ENCODE measurements around the gene SMG1.
"Not testable (repeated sequence)": the region's sequence is repeated elsewhere in the genome, so short reads cannot be mapped to it uniquely, and the experiment has no call there.

Gene SMG1

DNA sequence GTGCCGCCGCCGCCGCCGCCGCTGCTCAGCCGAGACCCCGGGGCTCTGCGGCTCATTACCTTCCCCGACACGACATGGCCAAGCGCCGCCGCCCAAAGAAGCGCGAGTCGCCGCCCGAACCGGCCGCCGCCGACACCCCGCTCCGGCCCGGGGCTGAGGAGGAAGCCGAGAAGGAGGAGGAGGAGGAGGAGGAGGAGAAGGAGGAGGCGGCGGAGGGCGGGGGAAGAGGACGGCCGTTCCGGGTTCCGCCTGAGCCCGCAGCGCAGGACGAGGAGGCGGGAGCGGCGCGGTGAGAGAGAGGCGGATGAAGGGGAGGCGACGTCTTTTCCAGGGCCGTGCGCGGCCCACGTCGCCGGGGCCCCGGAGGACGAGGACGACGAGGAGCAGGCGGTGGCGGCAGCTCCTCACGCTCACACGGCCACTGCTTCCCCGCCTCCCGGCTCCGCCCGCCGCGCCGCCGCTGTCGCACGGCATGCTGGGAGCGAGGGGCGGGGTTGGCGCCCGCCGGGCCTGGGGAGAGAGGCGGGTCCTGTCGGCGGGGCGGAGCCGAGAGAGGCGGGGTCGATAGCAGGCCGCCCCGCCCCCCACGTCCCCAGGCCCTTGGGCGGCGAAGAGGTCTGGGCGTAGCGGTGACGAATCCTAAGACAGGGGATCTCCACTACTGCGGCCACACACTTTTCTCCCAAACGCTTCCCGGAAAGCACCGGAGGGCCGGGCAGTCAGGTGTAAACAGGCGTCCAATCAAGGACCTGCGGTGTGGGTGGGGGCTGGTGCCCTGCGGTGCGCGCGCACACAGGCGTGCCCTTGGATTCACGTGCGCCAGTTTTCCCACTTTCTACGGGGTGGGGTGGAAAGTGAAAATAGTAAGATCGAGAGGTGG, at the start of gene SMG1:
Gene SMG1 (minus strand): TSS at position 423 of the 880 bp plus-strand sequence. CDS start 367 bp downstream, at position 56.
- DNase-seq = peak; percentile 96

DNA sequence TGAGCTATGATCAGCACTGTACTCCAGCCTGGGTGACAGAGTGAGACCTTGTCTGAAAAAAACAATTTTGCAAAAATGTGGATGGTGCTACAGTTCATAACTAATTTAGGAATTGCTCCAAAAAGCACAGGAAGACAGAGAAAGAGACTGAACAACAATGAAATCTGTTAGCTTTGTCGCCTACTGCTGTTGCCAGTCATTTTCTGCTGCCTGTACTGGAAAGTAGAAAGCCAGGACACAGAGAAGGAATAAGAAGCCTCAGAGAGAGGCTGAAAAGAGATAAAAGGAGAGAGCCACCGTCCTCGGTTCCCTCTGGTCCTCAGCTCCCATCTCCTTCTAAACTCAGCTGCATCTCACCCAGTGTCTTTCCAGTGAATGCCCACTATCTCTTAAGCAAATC, 48.9 kb upstream of the SMG1 start:
- no peak for DNase-seq

DNA sequence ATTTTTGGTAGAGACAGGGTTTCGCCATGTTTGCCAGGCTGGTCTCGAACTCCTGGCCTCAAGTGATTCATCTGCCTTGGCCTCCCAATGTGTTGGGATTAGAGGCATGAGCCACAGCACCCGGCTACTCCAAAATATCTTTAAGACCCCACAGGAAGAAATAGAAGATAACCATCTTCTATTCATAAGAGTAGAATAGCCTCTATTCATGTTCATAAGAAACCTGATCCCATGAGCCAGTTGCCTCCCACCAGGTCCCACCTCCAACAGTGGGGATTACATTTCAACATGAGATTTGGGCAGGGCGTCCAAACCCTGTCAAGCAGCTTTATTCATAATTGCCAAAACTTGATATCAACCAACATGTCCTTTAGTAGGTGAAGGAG, 43.6 kb upstream of the SMG1 start:
- DNase-seq = no peak

DNA sequence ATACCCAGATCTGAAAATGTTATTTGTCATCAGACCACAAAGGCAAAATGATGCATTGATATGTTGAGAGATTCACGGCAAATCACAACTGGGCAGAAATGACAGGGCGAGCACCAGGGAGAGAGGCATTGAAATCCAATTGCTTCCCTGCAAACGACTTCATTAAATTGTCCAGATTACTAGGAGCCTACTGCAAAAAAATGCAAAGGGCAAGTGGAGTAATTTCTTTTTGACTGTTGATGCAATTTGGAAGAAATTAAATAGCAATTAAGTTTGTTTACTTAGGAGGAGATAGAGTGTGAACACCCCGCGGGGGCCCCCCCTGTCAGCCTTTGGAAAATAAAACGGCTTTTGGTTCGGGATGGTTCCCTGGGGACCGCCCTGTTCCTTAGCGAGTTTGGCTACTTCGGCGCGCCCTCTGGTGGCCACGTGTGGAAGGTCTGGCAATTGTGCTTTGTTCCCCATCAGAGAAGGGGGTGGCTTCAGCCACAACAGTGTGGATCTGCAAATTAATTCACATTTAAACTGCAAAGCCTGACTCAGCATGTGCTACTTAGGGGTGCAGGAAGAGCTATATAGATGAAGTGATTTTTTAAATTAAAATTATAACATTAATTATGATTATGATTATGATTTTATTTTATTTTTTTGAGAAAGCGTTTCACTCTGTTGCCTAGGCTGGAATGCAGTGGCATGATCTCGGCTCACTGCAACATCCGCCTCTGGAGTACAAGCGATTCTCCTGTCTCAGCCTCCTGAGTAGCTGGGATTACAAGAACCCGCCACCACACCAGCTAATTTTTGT, 43.0 kb upstream of the SMG1 start:
- DNase-seq = peak; percentile 89

DNA sequence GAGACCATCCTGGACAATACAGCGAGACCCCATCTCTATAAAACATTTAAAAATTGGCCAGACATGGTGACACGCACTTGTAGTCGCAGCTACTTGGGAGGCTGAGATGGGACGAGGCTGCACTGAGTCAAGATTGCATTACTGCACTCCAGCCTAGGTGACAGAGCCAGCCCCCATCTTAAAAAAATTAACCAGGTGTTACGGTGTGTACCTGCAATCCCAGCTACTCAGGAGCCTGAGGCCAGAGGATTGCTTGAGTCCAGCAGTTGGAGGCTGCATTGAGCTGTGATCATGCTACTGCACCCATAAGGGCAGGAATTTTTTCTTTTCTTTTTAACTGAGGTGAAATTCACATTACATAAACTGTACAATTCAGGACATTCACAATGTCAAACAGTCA, 40.6 kb upstream of the SMG1 start:
- DNase-seq = no peak

DNA sequence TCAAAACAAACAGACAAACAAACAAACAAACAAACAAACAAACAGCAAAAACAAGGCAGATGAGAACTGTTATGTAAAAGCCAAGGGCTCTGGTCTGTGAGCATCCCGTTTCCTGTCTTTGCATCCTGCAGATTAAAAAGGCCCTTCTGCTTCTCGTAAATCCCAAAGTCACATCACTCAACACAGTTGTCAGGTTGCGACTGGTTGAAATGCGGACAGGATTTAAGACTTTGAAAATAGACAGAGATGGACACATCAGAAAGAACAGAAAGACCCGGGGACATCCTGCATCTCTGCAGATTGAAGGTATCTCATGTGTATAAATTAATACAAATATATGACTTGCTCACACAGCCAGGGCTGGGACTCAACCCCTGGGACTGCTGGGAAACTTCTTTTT, 39.3 kb upstream of the SMG1 start:
- no peak for DNase-seq

DNA sequence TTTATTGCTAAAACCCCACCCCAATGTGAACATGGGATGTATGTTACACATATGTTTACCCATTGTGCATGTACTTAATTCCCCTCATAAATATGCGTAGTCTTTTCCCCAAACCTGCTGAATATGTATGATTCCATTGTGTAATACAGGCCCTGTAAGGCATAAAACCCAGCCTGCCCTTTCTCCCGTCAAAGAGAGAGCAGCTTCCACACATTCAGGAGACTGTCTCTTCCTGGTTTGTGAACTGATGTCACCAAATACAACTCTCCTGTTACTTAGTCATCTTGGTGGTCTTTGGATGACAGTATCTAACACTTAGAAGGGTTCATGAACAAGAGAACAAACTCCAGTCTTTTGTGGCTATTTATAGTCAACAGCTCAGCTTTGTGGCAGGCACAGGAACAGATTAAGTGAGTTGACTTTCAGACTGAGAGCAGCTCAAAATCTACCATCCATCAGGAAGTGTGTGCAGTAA, 32.9 kb upstream of the SMG1 start:
- DNase-seq = no peak

DNA sequence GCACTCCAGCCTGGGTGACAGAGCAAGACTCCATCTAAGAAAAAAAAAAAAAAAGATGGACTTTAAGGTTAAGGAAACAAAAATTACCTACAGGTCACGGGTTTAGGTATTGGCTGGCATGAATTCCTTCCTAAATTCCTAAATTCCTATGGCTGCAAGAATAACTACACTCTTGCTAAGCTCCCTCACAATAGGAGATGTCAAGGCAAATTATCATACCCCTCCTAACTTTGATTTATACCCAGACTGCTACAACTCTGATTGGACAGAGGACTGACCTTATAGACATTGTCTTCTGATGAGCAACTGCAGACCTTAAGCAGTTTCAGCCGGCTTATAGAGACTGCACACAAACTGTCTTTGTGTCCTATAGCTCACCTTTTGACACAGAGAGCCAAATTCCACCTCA, 32.4 kb upstream of the SMG1 start:
- DNase-seq = no peak

DNA sequence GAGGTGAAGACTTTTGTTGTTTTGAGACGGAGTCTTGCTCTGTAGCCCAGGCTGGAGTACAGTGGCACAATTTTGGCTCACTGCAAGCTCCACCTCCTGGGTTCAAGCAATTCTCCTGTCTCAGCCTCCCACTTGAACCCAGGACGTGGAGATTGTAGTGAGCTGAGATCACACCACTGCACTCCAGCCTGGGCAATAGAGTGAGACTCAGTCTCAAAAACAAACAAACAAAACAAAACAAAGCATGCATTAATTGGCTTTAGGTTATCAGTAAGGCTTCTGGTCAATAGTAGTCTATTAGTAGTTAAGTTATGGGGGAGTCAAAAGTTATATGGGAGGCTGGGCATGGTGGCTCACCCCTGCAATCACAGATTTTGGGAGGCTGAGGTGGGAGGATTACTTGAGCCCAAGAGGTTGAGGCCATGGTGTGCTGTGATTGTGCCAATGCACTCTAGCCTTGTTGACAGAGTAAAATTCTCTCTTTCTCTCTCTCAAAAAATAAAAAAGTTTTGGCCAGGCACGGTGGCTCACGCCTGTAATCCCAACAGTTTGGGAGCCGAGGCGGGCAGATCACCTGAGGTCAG, 30.5 kb upstream of the SMG1 start:
- not testable (repeated sequence) for DNase-seq

DNA sequence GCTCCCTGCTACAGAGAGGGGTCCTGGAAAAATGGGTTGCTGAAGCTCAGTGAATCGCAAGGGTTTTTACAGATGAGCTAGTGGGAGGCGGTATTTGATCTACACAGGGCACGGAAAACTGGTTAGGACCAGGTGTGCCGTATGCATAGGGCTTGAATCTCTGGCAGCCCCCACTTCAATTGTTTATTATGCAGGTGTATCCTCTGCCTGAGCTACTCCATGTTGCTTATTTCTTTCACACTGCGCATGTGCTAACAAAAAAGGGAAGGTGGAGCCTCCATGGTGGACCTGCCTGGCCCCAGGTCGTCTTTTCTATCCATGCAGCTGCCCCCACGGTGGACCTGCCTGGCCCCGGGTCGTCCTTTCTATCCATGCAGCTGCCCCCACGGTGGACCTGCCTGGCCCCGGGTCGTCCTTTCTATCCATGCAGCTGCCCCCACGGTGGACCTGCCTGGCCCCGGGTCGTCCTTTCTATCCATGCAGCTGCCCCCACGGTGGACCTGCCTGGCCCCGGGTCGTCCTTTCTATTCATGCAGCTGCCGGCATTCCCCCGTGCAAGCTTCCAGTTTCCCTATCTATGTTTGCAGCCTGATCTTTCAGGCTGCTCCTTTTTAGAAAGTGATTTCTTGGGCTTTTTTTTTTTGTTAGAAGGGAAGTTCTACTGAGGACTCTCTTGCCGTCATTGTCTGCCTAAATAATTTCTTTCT, 29.8 kb upstream of the SMG1 start:
- DNase-seq = not testable (repeated sequence)

DNA sequence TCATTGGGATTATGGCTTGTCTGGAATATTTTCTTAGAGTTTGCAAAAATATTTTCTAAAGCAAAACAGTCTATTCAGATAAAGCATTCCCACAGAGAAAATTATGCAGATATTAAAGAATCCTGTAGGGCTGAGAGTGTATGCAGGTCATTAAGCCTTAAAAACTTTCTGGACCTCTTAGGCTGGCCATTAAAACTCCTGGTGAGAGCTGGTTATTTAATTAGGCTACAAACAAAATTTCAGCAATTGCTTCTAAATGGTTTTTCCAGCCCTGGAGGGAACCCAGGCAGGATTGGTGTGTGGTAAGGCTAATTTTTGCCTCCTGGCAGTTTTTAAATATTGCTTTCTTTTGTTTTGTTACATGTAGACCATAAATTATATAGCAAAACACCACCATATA, 27.3 kb upstream of the SMG1 start:
- no peak for DNase-seq

DNA sequence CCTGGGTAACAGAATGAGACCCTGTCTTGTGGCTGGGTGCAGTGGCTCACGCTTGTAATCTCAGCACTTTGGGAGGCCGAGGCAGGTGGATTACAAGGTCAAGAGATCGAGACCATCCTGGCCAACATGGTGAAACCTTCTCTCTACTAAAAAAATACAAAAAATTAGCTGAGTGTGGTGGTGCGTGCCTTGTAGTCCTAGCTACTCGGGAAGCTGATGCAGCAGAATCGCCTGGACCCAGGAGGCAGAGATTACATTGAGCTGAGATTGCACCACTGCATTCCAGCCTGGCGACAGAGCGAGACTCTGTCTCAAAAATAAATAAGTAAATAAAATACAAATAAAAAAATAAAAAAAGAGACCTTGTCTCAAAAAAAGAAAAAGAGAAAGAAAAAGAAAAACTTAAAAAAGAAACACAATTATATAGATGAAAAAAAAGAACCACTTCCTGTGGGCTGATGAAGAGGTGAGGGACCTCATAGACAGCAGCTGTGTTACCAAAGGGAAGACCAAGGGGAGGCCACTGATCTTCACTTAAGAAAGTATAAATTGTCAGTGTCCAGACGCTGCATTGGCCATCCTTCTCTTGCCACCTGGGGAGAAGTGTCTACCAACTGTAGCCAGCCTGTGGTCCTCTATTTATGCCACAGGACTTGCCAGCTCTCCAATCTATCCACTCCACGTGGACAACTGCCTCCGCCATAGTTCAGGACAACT, 24.4 kb upstream of the SMG1 start:
- DNase-seq = no peak

DNA sequence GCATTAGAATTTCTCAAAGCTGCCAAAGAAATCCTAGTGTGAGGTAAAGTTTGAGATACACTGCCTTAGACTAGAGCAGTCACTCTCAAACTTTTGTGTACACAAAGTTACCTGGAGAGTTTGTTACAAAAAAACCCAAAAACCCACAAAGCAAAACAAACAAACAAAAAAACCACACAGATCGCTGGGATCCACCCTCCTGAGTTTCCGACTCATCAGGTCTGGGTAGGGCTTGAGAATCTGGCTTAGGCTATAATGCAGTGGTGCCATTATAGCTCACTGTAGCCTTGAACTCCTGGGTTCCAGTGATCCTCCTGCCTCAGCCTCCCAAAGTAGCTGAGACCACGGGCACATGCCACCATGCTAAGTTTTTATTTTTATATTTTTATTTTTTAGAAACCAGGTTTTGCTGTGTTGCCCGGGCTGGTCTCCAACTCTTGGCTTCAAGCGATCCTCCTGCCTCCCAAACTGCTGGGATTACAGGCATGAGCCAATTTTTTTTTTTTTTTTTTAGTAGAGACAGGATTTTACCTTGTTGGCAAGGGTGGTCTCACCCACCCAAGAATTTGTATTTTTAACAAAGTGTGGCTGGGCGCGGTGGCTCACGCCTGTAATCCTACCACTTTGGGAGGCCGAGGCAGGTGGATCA, 22.3 kb upstream of the SMG1 start:
- no peak for DNase-seq

DNA sequence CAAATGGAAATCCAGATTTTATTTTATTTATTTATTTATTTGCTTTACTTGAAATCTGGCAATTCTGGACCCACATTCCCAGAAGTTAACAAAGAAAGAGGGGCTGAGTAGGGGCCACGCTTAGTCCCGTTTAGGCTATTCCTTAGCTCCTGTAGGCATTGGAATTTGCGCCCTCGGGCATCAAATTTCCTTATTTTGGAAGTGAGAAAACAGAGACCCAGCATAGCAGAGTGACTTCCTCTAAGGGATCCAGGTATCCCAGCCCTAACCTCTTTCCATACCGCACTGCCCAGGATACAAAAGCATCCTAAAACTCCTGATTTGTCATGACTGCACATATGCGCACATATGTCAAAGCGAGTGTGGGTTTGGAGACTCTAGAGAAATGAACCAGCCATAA, 19.0 kb upstream of the SMG1 start:
- no peak for DNase-seq

DNA sequence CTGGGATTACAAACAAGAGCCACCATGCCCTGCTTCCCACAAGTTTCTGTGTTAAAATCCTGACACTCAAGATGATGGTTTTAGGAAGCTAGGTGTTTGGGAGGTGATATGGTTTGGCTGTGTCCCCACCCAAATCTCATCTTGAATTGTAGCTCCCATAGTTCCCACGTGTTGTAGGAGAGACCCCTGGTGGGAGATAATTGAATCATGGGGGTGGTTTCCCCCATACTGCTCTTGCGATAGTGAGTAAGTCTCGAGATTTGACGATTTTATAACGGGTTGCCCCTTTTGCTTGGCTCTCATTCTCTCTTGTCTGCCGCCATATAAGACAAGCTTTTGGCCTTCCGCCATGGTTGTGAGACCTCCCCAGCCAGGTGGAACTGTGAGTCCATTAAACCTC, 17.2 kb upstream of the SMG1 start:
- no peak for DNase-seq

DNA sequence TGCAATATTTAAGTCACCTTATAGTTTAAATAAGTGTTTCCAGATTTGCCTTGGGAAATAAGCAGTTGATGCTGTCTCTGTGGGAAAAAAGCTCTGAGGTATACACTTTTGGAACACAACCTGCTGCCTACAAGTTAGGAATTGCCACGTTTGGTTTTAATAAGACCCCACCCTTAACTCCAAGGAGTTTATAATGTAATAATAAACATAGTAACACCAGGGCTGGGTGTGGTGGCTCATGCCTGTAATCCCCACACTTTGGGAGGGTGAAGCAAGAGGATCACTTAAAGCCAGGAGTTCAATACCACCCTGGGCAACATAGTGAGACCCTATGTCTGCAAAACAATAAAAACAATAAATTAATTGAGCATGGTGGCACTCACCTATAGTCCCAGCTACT, 15.9 kb upstream of the SMG1 start:
- DNase-seq = no peak

DNA sequence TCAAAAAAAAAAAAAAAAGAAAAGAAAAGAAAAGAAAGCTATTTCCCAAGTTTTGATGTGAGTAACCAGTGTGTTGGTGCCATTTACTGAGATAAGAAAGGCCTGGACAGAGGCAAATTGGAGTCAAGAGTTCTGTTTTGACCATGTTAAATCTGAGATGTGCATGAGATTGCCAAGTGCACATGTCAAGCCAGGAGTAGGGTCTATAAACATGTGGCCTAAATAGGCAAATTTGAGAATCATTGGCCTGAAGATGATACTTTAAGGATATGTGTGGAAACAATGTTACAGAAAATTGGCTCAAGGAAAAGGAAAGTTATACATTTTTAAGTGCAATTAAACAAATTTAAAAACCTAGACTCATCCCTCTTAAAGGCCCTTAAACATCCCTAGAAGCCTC, 15.3 kb upstream of the SMG1 start:
- DNase-seq = no peak

DNA sequence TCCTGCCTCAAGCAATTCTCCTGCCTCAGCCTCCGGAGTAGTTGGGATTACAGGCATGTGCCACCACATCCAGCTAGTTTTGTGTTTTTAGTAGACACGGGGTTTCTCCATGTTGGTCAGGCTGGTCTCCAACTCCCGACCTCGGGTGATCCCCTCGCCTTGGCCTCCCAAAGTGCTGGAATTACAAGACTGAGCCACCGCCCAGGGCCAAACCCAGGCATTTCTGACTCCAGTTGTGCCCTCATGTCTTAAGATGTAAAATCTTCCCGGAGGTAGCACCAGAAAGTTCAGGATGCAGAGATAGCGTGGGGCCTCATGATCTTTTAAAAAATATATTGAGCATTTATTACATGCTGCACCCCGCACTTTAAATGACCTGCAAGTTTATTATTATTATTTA, 12.8 kb upstream of the SMG1 start:
- DNase-seq = no peak

DNA sequence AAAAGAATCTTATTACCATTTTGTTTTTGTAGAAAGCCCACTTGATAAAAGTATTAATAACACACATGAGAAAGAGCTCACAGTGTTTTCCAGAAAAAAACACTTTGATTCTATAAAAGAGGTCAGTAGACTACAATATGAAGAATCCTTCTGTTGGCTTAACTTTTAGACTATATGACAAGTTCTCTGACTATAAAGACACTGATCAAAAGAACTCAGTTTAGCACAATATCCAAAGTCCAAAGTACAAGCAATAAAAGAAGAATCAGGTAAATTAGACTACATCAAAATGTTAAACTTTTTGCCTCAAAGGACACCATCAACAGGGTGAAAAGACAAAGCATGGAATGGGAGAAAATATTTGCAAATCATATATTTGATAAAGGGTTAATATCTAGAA, 11.2 kb upstream of the SMG1 start:
- no peak for DNase-seq

DNA sequence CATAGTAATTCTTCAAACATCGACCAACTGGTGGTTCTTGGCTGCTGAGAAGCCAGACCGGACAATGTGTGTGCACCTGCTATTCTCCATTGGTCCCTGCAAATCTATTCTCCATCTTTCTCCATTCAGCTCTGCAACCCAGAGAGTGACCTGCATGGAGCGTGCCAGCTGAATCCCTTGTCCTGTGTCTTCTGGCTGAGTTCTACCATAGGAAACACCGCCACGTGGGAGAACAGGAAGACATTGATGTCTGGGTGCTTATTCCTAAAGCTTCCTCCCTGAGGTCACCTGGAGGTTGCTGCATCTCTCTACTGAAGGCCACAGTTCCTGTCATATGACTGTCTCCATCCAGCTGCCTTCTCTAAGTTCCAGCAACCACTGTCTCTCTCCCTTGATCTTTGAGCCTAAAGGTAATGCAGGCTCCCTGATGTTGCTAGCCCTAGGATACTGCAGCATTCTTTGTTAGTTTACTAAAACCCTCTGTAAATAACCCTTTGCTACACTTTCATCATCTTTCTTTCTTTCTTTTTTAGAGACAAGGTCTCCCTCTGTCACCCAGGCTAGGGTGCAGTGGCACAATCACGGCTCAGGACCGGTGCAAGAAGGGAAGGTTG, 10.6 kb upstream of the SMG1 start:
- no peak for DNase-seq

DNA sequence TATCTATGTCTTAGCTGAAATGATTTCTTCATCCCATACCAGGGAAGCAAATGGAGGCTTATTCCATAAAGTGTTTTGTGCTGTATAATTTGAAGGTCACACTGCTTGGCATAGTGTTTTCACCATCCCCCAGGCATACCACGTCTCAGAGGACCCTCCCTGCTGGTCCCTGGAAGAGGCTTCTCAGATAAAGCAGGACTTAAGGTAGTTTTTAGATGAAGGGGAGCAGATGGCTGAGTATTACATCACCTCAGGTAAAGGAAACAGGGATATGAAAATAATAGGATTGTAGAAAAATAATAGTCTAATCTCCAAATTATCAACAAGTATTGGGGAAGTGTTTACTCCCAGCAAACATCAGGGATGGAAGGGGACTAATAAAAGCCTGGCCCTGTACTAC, 7.3 kb upstream of the SMG1 start:
- no peak for DNase-seq

Data from right forelimb (tissue), 1 donor.